ENCODE data around the gene SCAPER.
"Not testable (repeated sequence)": the region's sequence is repeated elsewhere in the genome, so short reads cannot be mapped to it uniquely, and the experiment has no call there.

DNA sequence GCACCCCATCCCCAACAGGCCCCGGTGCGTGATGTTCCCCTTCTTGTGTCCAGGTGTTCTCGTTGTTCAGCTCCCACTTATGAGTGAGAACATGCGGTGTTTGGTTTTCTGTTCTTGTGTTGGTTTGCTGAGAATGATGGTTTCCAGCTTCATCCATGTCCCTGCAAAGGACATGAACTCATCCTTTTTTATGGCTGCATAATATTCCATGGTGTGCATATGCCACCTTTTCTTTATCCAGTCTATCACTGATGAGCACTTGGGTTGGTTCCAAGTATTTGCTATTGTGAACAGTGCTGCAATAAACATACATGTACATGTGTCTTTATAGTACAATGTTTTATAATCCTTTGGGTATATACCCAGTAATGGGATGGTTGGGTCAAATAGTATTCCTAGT, 217.5 kb downstream of the SCAPER start:
- TF ChIP-seq, protein P1, sequence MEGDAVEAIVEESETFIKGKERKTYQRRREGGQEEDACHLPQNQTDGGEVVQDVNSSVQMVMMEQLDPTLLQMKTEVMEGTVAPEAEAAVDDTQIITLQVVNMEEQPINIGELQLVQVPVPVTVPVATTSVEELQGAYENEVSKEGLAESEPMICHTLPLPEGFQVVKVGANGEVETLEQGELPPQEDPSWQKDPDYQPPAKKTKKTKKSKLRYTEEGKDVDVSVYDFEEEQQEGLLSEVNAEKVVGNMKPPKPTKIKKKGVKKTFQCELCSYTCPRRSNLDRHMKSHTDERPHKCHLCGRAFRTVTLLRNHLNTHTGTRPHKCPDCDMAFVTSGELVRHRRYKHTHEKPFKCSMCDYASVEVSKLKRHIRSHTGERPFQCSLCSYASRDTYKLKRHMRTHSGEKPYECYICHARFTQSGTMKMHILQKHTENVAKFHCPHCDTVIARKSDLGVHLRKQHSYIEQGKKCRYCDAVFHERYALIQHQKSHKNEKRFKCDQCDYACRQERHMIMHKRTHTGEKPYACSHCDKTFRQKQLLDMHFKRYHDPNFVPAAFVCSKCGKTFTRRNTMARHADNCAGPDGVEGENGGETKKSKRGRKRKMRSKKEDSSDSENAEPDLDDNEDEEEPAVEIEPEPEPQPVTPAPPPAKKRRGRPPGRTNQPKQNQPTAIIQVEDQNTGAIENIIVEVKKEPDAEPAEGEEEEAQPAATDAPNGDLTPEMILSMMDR (tag by site-specific recombination; IDR thresholded peaks at IDR 0.05), result not testable (repeated sequence)
- not testable (repeated sequence) for TF ChIP-seq ZBTB20 (tag by site-specific recombination; IDR thresholded peaks at IDR 0.05); ZNF510 (tag by site-specific recombination; IDR thresholded peaks at IDR 0.05; ENCODE audit: insufficient replicate concordance); ZNF768 (tag by site-specific recombination; IDR thresholded peaks at IDR 0.05); ZBTB8A (tag by site-specific recombination; IDR thresholded peaks at IDR 0.05)

Data from HEK293 (cell line).